ENCODE measurements around the gene MYH16.

DNA sequence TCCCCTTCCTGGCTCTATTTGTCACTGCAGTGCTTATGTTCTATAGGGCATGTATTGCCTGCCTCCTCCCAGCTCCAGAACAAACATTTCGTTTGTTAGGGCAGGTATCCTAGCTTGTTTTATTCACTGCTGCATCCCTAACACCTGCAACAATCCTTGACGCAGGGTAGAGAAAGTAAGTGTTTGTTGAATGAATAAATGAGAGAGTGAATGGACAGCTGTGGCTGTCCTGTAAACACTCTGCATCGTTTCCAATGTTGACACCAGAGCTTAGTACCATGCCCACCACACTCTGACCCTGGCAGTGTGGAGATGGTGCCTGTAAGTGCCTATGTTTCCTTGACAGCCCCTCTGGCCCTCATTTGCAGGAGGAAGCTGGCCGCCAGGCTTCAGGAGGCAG is 21.0 kb downstream of the MYH16 start:
- TF ChIP-seq, protein P1, sequence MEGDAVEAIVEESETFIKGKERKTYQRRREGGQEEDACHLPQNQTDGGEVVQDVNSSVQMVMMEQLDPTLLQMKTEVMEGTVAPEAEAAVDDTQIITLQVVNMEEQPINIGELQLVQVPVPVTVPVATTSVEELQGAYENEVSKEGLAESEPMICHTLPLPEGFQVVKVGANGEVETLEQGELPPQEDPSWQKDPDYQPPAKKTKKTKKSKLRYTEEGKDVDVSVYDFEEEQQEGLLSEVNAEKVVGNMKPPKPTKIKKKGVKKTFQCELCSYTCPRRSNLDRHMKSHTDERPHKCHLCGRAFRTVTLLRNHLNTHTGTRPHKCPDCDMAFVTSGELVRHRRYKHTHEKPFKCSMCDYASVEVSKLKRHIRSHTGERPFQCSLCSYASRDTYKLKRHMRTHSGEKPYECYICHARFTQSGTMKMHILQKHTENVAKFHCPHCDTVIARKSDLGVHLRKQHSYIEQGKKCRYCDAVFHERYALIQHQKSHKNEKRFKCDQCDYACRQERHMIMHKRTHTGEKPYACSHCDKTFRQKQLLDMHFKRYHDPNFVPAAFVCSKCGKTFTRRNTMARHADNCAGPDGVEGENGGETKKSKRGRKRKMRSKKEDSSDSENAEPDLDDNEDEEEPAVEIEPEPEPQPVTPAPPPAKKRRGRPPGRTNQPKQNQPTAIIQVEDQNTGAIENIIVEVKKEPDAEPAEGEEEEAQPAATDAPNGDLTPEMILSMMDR (IDR thresholded peaks at IDR 0.05): no peak
- TF ChIP-seq POLR2AphosphoS5 (IDR thresholded peaks at IDR 0.05): no peak
